ENCODE measurements around the gene AP1G1. TPM values are rescaled to one million over a fixed set of nuclear protein-coding genes. Genes with fewer than 3 reads are reported as not detected.
A peak's percentile ranks its signal among the peaks of the same experiment; 100 is the strongest.

AP1G1 gene
- total RNA-seq, 1 experiment from 2014 or later = 139 TPM

- H3K4me1 ChIP-seq = peaks cover 8% of the 10 kb centered on the region; the same call in 1 of the 2 replicates
- Mint-ChIP-seq H3K4me3 (ENCODE audit: unreplicated experiment) (peak overlapping the region; percentile 91), H3K27ac (ENCODE audit: unreplicated experiment) (peak overlapping the region; percentile 95), H3K4me1 (ENCODE audit: low read depth, unreplicated experiment) (peaks cover 9% of the 10 kb centered on the region), H3K36me3 (ENCODE audit: insufficient read depth, unreplicated experiment) (peaks cover 45% of the 10 kb centered on the region), H3K9me3 (ENCODE audit: unreplicated experiment) (no peaks in the 10 kb centered on the region), H3K27me3 (ENCODE audit: insufficient read depth, unreplicated experiment) (no peaks in the 10 kb centered on the region)
- intact Hi-C loops (cut with micrococcal nuclease; ENCODE audit: unreplicated experiment) = no loop called here
- BruUV-seq (replicated peaks) = no TSS peak
- H3K36me3 ChIP-seq (ENCODE audit: control insufficient read depth, insufficient read depth, low read length) = peaks cover 4% of the 10 kb centered on the region; the same call in 1 of the 2 replicates
- no peak for TF ChIP-seq CTCF (IDR thresholded peaks at IDR 0.05; ENCODE audit: insufficient read depth in 1 of 2, low read depth in 1 of 2, low read length in 1 of 2, severe bottlenecking in 1 of 2, unreplicated experiment in 1 of 2)
- no peaks in the 10 kb centered on the region for H3K9me3 ChIP-seq
- CTCF ChIA-PET = interaction anchor here (1.0 kb wide), 1 partner anchor 34 kb away, joined by 3 read pairs; no protein-coding TSS in a partner anchor
- DNase-seq = no peak
- H3K4me3 ChIP-seq (ENCODE audit: low read depth, low read length) = peak overlapping the region; percentile 93
- H3K27me3 ChIP-seq (replicated peaks; ENCODE audit: control insufficient read depth, insufficient read depth, low read length) = no peaks in the 10 kb centered on the region
- POLR2A ChIA-PET = interaction anchor here (0.6 to 0.9 kb wide), 2 partner anchors 36 to 45 kb away, joined by 3 to 4 read pairs; no protein-coding TSS in a partner anchor
These were observed 38.5 kb upstream of the AP1G1 start for GRCh38 chr16:71847096-71847495.

GRCh38 chr16:71846431-71846830 lies 37.8 kb upstream of the AP1G1 start:
- DNase-seq = peak in 1 of 2 experiments; percentile 26
- Mint-ChIP-seq H3K4me1 (ENCODE audit: low read depth, unreplicated experiment) (peaks cover 9% of the 10 kb centered on the region), H3K27ac (ENCODE audit: unreplicated experiment) (peak overlapping the region; percentile 95), H3K27me3 (ENCODE audit: insufficient read depth, unreplicated experiment) (no peaks in the 10 kb centered on the region), H3K9me3 (ENCODE audit: unreplicated experiment) (no peaks in the 10 kb centered on the region), H3K4me3 (ENCODE audit: unreplicated experiment) (peak overlapping the region; percentile 91), H3K36me3 (ENCODE audit: insufficient read depth, unreplicated experiment) (peaks cover 41% of the 10 kb centered on the region)
- POLR2A ChIA-PET = interaction anchor here (0.9 kb wide), 1 partner anchor 36 kb away, joined by 3 read pairs; no protein-coding TSS in a partner anchor
- no TSS peak for BruUV-seq (replicated peaks)
- H3K9me3 ChIP-seq = no peaks in the 10 kb centered on the region
- peaks cover 8% of the 10 kb centered on the region; the same call in 1 of the 2 replicates for H3K4me1 ChIP-seq
- no peaks in the 10 kb centered on the region for H3K27me3 ChIP-seq (replicated peaks; ENCODE audit: control insufficient read depth, insufficient read depth, low read length)
- CTCF ChIA-PET = interaction anchor here (1.0 kb wide), 2 partner anchors 34 to 115 kb away, joined by 3 to 4 read pairs; no protein-coding TSS in a partner anchor
- H3K36me3 ChIP-seq (ENCODE audit: control insufficient read depth, insufficient read depth, low read length) = peaks cover 4% of the 10 kb centered on the region; the same call in 1 of the 2 replicates
- intact Hi-C loops (cut with micrococcal nuclease; ENCODE audit: unreplicated experiment) = loop anchor here (1.0 kb wide), 2 partner anchors 12 to 37 kb away; no protein-coding TSS in a partner anchor
- H3K4me3 ChIP-seq (ENCODE audit: low read depth, low read length) = peak overlapping the region; percentile 93
- no peak for TF ChIP-seq CTCF (IDR thresholded peaks at IDR 0.05; ENCODE audit: insufficient read depth in 1 of 2, low read depth in 1 of 2, low read length in 1 of 2, severe bottlenecking in 1 of 2, unreplicated experiment in 1 of 2)

GRCh38 chr16:71845639-71846430 lies 37.2 kb upstream of the AP1G1 start, which contains the start of gene ATXN1L:
Gene ATXN1L (plus strand): TSS chr16:71845976. CDS start chr16:71849741, 3,765 bp downstream.
- peak within 1 kb of the TSS; percentile 91 for H3K4me3 Mint-ChIP-seq (ENCODE audit: unreplicated experiment)
- intact Hi-C loops (cut with micrococcal nuclease; ENCODE audit: unreplicated experiment) = loop anchor here (1.0 to 2.0 kb wide), 3 partner anchors 12 to 37 kb away; no protein-coding TSS in a partner anchor
- Histone ChIP-seq H3K4me3 (ENCODE audit: low read depth, low read length) (peak within 1 kb of the TSS; percentile 93), H3K36me3 (ENCODE audit: control insufficient read depth, insufficient read depth, low read length) (peaks cover 4% of the 10 kb centered on the region; the same call in 1 of the 2 replicates), H3K27me3 (replicated peaks; ENCODE audit: control insufficient read depth, insufficient read depth, low read length) (no peaks in the 10 kb centered on the region), H3K4me1 (peaks cover 8% of the 10 kb centered on the region; the same call in 1 of the 2 replicates), H3K9me3 (no peaks in the 10 kb centered on the region)
- H3K36me3 Mint-ChIP-seq (ENCODE audit: insufficient read depth, unreplicated experiment) = peaks cover 41% of the 10 kb centered on the region
- H3K27ac Mint-ChIP-seq (ENCODE audit: unreplicated experiment) = peak within 1 kb of the TSS; percentile 95
- ChIA-PET CTCF (interaction anchor here (1.0 kb wide), 2 partner anchors 35 to 116 kb away, joined by 3 to 4 read pairs; no protein-coding TSS in a partner anchor), POLR2A (no interaction called here)
- DNase-seq = peak; percentile 95 to 98
- TF ChIP-seq CTCF (IDR thresholded peaks at IDR 0.05; ENCODE audit: insufficient read depth in 1 of 2, low read depth in 1 of 2, low read length in 1 of 2, severe bottlenecking in 1 of 2, unreplicated experiment in 1 of 2) = no peak
- H3K27me3 Mint-ChIP-seq (ENCODE audit: insufficient read depth, unreplicated experiment) = no peaks in the 10 kb centered on the region
- peaks cover 9% of the 10 kb centered on the region for H3K4me1 Mint-ChIP-seq (ENCODE audit: low read depth, unreplicated experiment)
- BruUV-seq (replicated peaks) = TSS peak; percentile 65
- no peaks in the 10 kb centered on the region for H3K9me3 Mint-ChIP-seq (ENCODE audit: unreplicated experiment)

All from Caco-2 (cell line).